AG09319 (cell line): ENCODE measurements around the gene FAXDC2.

Source experiments
- DNase-seq: peaks from one replicate; pipeline ENCODE4 v3.0.0-alpha.2; 2010; ENCODE audit warnings: low read depth; ENCODE audit errors: extremely low read depth
- CTCF ChIP-seq: IDR thresholded peaks from 2 replicates; pipeline ENCODE4 v1.5.1; 2011; ENCODE audit warnings: low read depth, mild to moderate bottlenecking, inconsistent platforms, low read length, moderate library complexity

Gene FAXDC2

GRCh38 chr5:154811239-154811638, 39.2 kb downstream of the FAXDC2 start:
- no peak for TF ChIP-seq CTCF

GRCh38 chr5:154806176-154806575, 44.2 kb downstream of the FAXDC2 start:
- no peak for TF ChIP-seq CTCF
- no peak for DNase-seq

More at GRCh38 chr5:154811239-154811638, 39.2 kb downstream of the FAXDC2 start:
- DNase-seq, result no peak

GRCh38 chr5:154802050-154802449, 48.4 kb downstream of the FAXDC2 start:
- TF ChIP-seq CTCF, result no peak

GRCh38 chr5:154801083-154801482, 49.3 kb downstream of the FAXDC2 start:
- DNase-seq, result no peak
- TF ChIP-seq CTCF, result no peak

More at GRCh38 chr5:154802050-154802449, 48.4 kb downstream of the FAXDC2 start:
- DNase-seq, result no peak

- DNase-seq, result no peak
- no peak for TF ChIP-seq CTCF
These were observed 49.8 kb downstream of the FAXDC2 start for GRCh38 chr5:154800582-154800981.

GRCh38 chr5:154797762-154798161, 52.6 kb downstream of the FAXDC2 start:
- no peak for TF ChIP-seq CTCF
- no peak for DNase-seq

- DNase-seq, result no peak
- TF ChIP-seq CTCF, result no peak
These were observed 55.2 kb downstream of the FAXDC2 start for GRCh38 chr5:154795235-154795596.
